Measurements from ENCODE around the gene EPHB1.
A peak's percentile ranks its signal among the peaks of the same experiment; 100 is the strongest.

EPHB1 gene

GRCh38 chr3:135091946-135092345 lies 296.9 kb downstream of the EPHB1 start:
- Histone ChIP-seq H3K27ac (no peak overlapping the region), H3K9me3 (ENCODE audit: severe bottlenecking) (no peaks in the 10 kb centered on the region), H3K27me3 (ENCODE audit: insufficient read depth, low read depth, severe bottlenecking) (no peaks in the 10 kb centered on the region), H3K36me3 (no peaks in the 10 kb centered on the region), H3K4me3 (ENCODE audit: low read depth, low read length) (no peak overlapping the region)
- TF ChIP-seq CTCF (IDR thresholded peaks at IDR 0.05; ENCODE audit: low read depth, low read length): no peak
- no peak for DNase-seq

GRCh38 chr3:135093121-135093520 lies 298.1 kb downstream of the EPHB1 start:
- DNase-seq: no peak
- Histone ChIP-seq H3K4me3 (ENCODE audit: low read depth, low read length) (no peak overlapping the region), H3K36me3 (no peaks in the 10 kb centered on the region), H3K27ac (no peak overlapping the region), H3K27me3 (ENCODE audit: insufficient read depth, low read depth, severe bottlenecking) (no peaks in the 10 kb centered on the region), H3K9me3 (ENCODE audit: severe bottlenecking) (no peaks in the 10 kb centered on the region)
- no peak for TF ChIP-seq CTCF (IDR thresholded peaks at IDR 0.05; ENCODE audit: low read depth, low read length)

GRCh38 chr3:135097276-135097946 lies 302.4 kb downstream of the EPHB1 start:
- DNase-seq: no peak
- no peak overlapping the region for H3K4me3 ChIP-seq (ENCODE audit: low read depth, low read length)
- H3K9me3 ChIP-seq (ENCODE audit: severe bottlenecking): no peaks in the 10 kb centered on the region
- H3K27ac ChIP-seq: no peak overlapping the region
- H3K36me3 ChIP-seq: no peaks in the 10 kb centered on the region
- H3K27me3 ChIP-seq (ENCODE audit: insufficient read depth, low read depth, severe bottlenecking): no peaks in the 10 kb centered on the region
- no peak for TF ChIP-seq CTCF (IDR thresholded peaks at IDR 0.05; ENCODE audit: low read depth, low read length)

- Histone ChIP-seq H3K27me3 (ENCODE audit: insufficient read depth, low read depth, severe bottlenecking) (no peaks in the 10 kb centered on the region), H3K36me3 (no peaks in the 10 kb centered on the region), H3K9me3 (ENCODE audit: severe bottlenecking) (no peaks in the 10 kb centered on the region), H3K4me3 (ENCODE audit: low read depth, low read length) (no peak overlapping the region), H3K27ac (peak overlapping the region; percentile 16; the same call in 1 of the 2 replicates)
- no peak for DNase-seq
- TF ChIP-seq CTCF (IDR thresholded peaks at IDR 0.05; ENCODE audit: low read depth, low read length): no peak
Observed at GRCh38 chr3:135099734-135100355, 304.8 kb downstream of the EPHB1 start.

GRCh38 chr3:135100366-135100765 lies 305.3 kb downstream of the EPHB1 start:
- no peaks in the 10 kb centered on the region for H3K27me3 ChIP-seq (ENCODE audit: insufficient read depth, low read depth, severe bottlenecking)
- TF ChIP-seq CTCF (IDR thresholded peaks at IDR 0.05; ENCODE audit: low read depth, low read length): no peak
- H3K9me3 ChIP-seq (ENCODE audit: severe bottlenecking): no peaks in the 10 kb centered on the region
- DNase-seq: no peak
- peak overlapping the region; percentile 16; the same call in 1 of the 2 replicates for H3K27ac ChIP-seq
- H3K36me3 ChIP-seq: no peaks in the 10 kb centered on the region
- H3K4me3 ChIP-seq (ENCODE audit: low read depth, low read length): no peak overlapping the region

Measured in WERI-Rb-1 (cell line).